Stimulated activated CD4-positive, alpha-beta T cell treated with anti-CD3 and anti-CD28 coated beads, Interleukin-2, amount 100 ng/mL, for 4 hours (primary cell): Measurements from ENCODE around the gene SIX3.

Source experiments
- DNase-seq: peaks from one replicate; pipeline ENCODE4 v3.0.0-alpha.2; 2020; ENCODE audit warnings: low read depth

Gene SIX3

DNA sequence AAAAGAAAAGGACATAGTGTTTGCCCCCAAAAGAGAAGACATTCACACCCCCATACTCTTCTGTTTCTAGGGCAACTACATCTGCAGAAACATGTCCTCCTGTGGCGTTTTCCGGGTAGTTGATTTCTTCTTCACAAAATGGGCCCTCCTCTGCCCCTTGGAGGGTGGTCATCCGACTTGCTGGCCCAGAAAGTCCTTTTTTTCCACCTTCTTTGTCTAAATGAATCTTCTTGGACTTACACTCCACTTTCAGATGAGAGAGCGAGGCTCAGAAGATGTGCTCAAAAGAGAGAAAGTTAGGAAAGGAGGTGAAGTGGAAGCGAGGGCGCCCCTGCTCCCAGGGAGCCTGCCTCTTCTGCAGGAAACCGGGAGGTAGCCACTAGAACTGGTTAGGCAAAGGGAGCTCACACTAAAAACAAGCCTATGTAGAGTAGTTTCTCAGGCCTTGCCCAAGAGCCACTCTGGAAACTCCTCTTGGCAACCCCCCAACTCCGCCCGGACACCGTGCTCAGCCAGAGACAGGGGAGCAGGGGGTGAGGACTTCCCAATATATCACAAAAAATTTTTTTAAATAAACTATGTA lies 10.2 kb upstream of the SIX3 start:
- no peak for DNase-seq

DNA sequence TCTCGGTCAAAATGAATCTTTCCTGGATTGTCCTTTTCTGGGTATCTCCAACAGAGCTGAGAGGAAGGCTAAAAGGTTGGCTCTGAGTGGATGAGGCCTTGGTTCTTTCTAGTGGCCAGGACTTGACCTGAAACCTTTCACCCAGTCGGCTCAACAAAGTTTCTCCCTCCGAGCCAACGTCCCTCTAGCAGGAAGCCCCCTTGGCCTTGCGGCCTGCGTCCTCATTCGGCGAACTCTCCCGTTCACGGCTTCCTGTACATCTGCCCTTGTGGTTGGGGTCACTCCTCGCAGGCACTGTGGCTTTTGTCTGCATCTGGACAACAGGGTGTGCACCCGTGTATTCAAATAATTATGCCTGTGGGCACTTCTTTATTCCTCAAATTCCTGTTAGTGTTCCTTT lies 9.4 kb upstream of the SIX3 start:
- no peak for DNase-seq

DNA sequence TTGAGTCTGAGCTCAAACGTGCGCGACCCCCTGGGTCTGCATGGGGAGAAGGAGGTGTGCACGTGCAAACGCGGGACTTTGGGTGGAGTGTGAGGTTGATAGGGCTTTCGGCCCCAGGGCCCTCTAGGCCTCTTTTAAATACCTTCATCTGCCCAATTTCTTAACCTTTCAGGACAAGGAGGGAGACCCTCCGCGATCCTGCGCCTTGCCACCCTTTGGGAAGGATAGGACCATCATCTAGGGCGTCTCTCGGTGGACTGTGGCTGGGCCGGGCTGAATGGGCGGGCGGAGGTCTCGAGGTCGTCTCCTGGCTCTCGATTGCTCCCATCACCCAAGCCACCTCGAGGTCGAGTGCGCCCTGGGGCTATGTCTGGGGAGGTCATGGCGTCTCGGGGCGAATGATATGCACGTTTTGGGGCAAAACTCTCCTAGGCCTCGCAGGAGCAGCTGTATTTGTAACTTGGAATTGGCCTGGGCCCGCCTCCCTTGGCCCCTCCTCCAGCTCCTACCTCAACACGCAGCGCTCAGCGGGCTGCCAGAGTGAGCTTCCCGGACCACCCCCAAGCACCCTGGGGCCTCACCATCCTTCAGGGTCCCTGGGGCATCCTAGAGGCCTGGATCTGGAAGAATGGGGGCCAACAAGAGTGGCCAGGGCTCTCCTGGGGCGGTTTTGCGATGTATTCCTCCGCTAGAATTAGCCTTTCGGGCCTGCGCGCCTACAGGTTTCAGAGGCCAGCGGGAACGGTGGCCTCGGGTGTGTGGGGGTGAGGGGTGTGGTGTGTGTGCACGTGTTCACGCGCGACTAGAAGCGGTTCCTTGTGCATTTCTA lies 8.7 kb upstream of the SIX3 start:
- no peak for DNase-seq

DNA sequence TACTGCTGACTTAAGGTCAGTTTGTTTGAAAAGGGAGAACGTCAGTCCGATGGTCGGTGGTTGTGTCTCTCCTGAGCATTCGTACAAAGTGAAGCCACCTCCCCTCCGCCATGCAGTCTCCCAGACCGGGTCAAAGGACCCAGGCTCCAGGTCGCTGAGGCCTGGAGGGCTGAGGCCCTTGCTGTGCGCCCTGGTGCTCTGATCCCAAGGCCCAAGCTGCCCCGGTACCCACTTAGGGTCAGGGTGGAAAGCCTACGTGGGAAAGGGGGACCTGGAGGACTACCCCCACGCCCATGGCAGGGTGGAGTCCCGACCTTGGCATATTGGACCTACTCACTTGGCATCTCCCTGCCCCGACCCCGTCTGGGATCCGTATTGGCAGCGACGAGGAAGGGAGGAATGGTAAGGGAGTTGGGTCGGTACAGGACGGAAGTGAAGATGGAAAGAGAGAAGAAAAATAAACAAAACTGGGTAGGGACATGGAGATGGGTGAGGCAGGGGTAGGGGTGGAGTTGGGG lies 8.0 kb upstream of the SIX3 start:
- DNase-seq = no peak

DNA sequence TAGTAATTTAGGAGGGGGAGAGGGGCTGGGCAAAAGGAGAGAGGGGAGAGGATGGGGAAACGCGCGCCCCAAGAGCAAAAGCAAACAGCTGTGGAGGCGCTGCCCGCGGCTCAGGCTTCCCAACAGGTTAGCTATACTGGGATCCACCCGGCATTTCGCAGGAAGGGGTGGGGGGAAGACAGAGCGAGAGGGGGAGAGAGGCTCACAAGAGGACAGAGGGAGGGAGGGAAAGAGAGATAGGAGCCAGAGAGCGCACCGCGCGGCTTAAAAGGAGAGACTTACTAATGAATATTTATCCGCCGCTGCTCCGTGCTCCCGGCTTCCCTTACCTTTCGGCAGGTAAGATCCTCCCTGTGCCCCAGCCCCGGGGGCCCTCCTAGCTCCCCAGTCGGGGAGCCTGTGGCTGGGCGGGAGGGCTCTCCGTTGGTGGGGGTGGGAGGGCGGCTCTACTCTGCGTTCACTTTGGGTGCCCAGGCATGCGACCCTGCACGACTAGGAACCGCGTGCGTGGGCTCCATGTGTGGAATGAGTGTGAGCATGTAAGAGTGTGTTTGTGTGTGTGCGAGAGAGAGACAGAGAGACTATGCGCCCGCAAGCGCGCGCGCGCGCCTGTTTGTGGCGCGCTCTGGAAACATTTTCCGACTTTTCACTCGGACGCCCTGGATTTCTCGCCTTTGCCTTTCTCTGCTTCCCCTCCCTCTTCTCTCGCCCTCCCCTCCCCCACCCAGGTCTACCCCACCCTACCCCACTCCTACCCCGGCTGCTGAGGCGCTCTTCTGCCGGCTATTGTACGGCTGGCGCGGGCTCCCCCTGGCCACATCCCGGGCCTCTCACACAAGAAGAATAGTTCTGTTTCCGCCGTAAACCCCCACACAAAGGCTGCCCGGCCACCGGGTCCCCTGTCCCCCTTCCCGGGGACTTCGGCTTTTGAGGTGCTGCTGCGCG lies 7.2 kb upstream of the SIX3 start:
- no peak for DNase-seq

DNA sequence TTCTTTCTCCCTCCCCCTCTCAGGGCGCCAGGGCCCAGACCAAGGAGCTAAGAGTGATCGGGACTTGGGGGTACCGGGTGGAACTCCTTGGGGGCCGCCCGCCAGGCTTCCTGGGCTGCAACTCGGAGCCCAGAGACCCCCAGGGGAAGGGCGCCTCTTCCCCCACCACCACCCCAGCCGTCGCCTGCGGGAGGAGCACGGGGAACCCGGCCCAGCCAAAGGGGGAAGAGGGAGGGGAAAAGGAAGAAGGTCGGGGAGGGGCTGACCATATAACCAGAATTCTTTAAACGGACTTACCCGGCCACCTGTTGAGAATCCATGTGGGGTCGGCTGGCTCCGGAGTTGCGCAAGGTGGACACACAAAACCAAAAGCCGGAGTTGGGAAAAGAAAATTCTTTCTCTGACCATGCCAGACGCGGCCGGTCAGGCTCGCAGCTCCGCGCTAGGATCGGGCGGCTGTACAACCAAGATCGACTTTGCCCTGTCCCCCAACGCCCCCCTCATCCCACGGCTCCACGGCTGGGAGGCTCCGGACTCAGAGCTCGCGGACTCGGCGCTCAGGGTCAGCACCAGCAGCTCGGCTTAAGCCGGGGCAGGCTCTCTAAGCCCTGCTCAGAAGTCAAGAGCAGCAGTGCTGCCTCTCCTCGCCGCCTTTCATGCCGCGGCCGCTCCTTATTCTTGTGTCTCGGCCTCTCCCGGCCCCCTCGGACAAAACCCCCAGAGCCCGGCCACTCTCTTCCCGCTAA lies 6.3 kb upstream of the SIX3 start:
- no peak for DNase-seq

DNA sequence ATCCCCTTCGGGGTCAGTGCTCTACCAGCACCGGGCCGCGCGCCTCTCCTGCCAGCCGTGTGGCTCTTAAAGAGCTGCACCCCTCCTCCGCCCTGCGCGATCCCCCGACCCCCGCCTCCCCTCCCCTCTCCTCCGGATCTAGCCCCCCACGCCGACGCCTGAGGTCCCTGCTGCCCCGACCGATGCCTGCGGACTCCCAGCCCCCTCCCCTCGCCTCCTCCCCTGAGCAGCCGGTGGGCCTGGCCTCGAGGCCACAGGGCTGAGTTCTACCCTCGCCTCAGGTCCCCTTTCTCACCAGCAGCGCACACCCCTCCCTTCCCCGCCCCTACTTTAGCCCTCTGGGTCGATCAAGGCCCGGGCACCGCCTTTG lies 5.8 kb upstream of the SIX3 start:
- DNase-seq = no peak

DNA sequence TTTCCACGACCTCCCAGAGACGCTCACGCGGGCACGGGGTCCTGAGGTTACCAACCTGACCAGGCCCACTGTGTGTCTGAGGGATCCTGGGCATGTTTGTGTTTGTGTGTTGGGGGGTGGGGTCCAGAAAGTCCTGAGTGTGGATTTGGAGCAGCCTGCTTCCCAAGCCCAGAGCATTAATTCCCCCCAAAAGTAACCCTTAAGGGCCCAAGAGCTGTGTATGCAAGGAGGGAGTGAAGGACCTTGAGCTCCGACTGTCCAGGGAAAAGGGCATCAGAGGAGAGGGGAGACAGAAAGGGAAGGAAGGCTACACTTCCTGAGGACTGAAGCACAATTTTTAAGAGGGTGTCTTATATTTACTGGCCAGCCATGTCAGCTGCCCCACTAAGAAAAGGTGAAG lies 5.2 kb upstream of the SIX3 start:
- DNase-seq = no peak

DNA sequence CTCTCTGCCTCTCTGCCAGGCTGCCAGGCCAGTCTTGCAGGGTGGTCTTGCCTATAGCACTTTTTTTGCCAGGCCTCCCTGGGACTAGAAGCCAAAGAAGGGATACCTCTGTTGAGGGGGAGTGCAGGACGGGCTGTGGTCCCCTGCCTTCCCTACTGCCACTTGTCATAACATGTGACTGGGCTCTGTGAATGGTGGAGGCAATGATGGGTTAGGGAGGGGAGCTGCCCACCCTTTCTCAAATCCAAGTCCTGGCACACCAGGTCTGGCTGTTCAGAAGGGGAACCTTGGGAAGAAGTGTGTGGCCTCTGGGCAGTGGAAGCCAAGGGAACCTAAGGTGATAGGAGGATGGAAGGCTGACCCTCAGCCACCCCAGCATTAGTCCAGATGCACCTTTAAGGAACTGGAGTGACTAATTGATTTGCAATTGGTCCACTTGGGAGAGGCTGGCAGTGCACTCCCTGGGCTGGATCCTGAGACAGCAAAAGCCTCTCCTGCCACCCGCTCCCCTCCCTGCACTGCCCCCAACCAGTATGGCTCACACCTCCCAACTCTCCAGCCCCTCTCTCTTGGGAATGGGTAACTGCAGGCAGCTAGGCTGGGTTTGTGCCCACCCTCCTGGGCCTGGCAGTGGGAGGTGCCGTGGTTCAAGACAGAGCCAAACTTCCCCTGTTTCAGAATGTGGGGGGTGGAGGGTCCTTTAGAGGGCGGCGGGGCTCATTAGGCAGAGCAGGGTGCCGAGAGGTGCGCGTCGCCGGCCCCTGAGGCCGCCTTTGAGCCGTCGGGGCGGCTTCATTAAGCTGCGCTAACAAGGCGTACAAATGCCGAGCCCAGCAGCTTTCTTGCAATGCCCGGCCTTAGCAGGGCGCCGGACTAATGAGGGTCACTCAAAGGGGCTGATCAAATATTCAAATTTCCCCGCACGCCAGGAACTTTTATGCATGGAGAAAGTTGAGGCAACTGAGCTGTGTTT lies 4.5 kb upstream of the SIX3 start:
- DNase-seq = no peak

DNA sequence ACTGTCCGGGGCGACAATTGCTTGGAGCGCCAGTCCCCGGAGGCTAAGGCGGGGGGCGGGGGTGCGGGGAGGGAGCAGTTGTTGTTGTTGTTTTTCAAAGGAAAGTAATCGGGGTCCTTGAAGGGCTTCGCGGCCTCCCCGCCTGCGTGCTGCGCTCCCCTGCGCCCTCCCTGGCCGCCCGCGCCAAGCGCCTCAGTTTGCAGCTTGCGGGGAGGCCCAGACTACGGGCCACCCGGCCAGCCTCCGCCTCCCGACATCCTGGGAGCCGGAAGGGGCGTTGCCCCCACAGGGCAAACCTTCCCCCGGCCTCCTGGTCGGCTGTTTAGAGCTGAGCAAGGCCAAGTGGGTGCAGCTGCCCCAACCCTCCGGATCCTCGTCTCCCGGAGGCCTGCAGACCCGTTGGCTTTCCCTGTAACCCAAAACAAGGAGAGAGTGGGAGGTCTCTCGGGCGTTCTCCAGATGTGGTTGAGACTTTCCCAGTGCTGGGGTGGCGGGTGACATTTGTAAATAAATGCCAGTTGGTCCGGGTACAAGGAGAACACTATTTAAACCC lies 3.7 kb upstream of the SIX3 start:
- no peak for DNase-seq

DNA sequence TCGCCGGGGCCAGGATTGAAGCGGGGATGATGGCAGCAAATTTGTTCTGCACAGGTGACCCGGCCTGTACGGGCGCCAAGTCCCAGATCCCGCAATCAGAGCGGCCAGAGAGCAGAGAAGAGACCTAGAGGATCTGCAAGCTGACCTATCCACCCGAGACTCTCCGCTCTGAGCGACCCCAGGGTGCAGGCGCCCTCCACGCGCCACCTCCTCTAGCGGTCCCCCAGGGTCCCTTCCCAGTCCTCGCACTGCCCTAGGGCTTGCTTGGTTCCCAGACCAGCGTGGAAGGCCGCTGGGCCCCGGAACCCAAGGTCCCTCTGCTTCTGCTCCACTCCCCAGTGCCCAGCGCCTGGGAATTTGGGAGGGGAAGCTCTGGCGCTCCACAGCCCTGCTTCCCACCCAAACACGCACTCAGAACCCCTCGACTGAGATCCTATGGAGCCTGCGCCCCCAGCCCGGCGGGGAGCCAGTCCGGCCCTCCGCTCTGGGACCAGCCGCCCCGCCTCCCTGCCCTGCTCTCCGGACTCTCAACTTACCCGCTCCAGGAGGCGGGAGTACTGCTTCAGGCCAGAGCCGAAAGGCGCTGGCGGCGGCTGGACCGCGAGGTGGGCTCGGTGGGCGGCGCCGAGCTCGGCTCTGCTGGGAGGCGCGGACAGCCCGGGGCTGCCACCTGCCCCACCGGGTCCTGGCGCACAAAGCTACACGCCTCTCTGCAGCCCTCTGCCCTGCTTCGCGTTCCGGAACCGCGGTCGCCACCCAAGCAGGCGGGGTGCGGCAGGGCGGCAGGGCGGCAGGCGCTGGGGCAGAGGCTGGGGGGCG lies 3.0 kb upstream of the SIX3 start:
- no peak for DNase-seq

DNA sequence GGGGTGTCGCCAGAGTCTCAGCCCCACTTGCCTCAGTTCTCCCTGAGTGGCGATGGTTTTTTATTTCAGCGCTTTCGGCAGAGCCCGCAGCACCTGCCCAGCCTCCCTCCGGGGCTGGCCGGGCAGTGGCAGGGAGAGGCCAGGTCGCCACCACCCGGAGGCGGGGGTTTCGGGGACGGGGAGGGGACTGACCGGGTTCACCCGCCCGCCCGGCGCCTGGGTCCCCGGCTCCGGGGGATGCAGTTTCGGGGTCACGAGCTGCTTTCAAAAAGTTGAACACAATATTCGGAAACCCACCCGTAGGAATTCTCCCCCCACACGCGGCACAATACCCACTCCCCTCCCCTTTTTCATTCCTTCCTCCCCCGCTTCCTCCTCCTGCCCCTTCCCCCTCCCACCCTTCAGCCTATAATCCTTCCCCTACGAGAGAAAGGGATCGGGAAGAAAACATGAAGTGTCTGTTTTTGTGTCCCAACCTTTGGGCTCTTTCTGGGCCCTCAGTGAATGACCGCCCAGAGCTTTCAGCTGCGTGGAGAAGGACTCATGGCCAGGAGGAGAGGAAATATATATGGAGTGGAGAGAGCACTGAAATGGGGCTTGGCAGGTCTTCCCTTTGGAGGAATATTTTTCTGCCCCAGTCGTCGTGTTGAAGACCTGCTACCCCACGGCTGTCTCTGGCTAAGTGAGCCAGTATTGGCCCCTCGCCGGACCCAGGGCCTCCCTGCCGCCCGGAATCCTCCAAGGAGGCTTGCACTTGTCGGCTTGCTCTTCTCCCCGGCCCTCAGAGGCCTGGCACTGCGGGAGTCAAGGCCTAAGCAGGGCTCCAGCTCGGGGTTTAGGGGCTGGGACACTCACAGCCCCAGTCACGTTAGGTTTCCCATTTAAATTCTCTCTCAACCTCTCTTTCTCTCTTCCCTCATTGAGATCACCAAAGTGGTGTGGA lies 2.1 kb upstream of the SIX3 start:
- DNase-seq = no peak

DNA sequence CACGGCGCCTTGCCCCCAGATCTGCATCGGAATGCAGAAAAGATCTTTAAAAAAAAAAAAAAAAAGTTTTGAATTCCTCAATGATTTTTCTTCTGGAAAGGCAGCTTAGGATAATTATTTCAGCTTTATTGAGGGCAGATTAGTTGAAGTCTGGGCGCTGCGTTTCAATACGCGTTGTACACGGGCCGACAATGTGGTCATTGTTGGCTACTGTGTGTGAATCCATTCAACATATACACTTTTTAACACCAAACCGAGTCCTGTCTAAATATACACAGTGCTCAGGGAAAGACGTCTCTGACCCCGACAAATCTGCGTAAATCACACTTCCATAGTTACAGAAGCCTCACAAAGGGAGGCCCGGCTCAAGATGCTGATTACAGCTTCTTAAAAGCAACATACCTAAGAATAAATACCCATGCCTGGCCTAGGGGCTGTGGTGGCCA lies 1.4 kb upstream of the SIX3 start:
- DNase-seq = no peak

DNA sequence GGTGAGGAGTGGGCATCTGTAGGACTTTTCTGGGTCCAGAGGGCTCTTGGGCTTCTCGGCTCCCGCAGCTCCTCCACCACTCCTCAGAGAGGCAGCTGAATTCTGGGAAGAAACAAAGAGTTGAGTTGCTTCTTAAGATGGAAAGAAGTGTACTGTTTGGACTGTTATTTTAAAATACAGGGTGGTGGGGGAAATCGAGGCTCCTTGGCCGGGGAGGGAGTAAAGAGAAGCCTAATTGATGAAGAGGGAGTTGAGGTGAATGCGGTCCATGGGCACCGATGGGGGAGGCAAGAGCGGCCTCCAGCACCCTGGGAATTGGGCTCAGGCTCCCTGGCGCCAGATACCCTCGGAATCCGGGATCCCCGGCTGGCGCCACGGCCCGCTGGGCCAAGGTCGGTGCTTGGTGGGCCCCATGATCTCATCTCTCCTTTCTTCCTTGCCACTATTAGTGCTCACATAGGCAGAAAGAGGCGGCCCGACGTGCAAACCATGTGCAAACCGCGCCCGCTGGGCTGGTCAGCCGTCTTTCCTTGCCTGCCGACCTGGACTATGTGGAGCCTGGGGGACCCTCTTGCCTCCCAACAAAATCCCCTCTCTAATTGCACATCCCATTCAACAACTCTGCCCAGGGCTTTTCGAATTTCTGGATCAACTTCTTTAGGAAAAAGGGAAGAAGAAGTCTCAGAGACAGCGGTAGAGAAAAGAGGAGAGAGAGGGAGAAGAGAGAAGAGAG lies 604 bp upstream of the SIX3 start:
- DNase-seq = no peak

DNA sequence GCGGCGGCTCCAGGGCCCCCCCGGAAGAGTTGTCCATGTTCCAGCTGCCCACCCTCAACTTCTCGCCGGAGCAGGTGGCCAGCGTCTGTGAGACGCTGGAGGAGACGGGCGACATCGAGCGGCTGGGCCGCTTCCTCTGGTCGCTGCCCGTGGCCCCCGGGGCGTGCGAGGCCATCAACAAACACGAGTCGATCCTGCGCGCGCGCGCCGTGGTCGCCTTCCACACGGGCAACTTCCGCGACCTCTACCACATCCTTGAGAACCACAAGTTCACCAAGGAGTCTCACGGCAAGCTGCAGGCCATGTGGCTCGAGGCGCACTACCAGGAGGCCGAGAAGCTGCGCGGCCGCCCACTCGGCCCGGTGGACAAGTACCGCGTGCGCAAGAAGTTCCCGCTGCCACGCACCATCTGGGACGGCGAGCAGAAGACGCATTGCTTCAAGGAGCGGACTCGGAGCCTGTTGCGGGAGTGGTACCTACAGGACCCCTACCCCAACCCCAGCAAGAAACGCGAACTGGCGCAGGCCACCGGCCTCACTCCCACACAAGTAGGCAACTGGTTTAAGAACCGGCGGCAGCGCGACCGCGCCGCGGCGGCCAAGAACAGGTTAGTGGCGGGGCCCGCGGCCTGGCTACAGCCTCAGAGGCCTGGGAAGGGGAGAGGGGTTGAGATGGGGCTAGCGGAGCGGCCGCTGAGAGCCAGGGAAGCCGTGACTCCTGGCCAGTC lies 965 bp downstream of the SIX3 start:
- DNase-seq = no peak

DNA sequence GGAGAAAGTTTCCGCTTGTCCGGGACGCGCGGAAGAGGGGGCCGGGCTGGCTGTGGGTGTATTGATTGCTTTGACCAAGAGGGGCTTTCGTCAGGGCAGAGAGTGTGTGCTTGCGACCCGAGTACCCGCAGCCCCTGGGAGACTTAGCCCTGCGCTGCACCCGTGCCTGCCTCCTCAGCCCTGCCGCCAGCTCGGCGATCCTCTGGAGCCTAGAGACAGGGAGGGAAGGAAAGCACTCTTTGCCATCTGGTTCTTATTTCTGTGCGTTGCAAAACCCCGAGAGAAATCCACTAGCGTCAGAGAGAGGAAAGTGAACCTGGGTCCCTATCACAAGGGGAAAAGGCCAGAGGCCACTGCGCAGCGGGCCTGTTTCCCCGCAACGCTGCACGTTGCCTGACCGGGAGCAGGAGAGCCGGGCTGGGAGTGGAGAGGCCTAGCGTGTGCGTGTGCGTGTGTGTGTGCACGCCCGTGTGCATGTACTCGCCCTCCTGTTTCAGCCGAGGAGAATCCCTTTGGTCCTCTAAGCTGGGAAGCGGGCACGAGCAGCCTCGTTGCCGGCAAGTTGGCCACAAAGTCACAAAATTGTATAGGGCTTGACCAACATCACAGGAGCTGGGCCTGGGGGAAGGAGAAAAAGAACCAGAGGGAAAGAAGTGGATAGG lies 1.7 kb downstream of the SIX3 start:
- DNase-seq = no peak
